Neural crest cell (in vitro differentiated cells): ENCODE data around the gene SNX9. TPM values are rescaled to one million over a fixed set of nuclear protein-coding genes. Genes with fewer than 3 reads are reported as not detected.

Experiments
- DNase-seq: peaks from one replicate; pipeline ENCODE4 v3.0.0; 2021; ENCODE audit warnings: low read depth, mixed read lengths, low spot score
- H3K27ac Mint-ChIP-seq: one replicate; pipeline ENCODE4 v1.8.0; 2021; ENCODE audit warnings: mild to moderate bottlenecking, mixed read lengths; ENCODE audit not compliant: unreplicated experiment
- H3K27me3 Mint-ChIP-seq: 2 replicates; pipeline ENCODE4 v1.8.0; 2021; ENCODE audit warnings: low read depth, mild to moderate bottlenecking, mixed read lengths
- H3K36me3 Mint-ChIP-seq: 2 replicates; pipeline ENCODE4 v1.8.0; 2021; ENCODE audit warnings: low read depth, mild to moderate bottlenecking, mixed read lengths
- H3K4me1 Mint-ChIP-seq: 2 replicates; pipeline ENCODE4 v1.8.0; 2021; ENCODE audit warnings: mixed read lengths
- H3K4me3 Mint-ChIP-seq: one replicate; pipeline ENCODE4 v1.8.0; 2021; ENCODE audit warnings: mild to moderate bottlenecking, mixed read lengths
- H3K9me3 Mint-ChIP-seq: 2 replicates; pipeline ENCODE4 v1.8.0; 2021; ENCODE audit warnings: mixed read lengths
- total RNA-seq: library from RNA; stranded (reverse); gene quantifications from 2 replicates; pipeline ENCODE4 v1.2.1, GENCODE V29; 2021
- TF ChIP-seq, protein P1 (sequence below): fragments of 200-600 bp; sonication (generic); conservative IDR thresholded peaks from 2 replicates; pipeline ENCODE4 v1.5.0; 2021; ENCODE audit warnings: antibody characterized with exemption, mild to moderate bottlenecking

Gene SNX9
- total RNA-seq, 1 donor from 2014 or later: 18.1 TPM

DNA sequence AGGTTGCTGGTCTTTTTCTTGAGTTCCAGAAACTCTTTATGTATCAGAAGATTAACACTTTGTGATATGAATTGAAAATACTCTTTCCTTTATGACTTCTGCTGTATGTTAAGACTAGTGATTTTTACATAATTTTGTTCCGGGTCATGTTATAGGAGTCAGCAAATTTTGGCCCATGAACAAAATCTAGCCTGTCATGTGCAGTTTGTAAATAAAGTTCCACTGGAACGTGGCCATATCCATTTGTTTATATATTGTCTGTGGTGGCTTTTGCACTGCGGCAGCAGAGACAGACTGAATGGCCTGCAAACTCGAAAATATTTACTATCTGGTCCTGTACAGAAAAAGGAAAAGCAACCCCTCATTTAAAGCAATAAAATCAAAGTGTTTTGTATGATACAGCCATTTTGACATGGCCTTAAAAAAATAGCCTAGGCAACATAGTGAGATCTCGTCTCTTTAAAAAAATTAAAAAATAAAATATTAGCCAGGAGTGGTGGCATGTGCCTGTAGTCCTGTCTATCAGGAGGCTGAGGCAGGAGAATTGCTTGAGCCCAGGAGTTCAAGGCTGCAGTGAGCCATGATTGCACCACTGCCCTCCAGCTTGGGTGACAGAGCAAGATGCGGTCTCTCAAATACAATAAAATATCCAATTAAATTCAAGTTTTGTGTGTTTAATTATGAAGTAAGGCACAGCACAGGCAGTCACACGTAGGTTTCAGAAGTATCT lies 36.9 kb downstream of the SNX9 start:
- peaks cover under 1% of the 10 kb centered on the region for H3K36me3 Mint-ChIP-seq
- no peak overlapping the region for H3K27ac Mint-ChIP-seq
- TF ChIP-seq, protein P1, sequence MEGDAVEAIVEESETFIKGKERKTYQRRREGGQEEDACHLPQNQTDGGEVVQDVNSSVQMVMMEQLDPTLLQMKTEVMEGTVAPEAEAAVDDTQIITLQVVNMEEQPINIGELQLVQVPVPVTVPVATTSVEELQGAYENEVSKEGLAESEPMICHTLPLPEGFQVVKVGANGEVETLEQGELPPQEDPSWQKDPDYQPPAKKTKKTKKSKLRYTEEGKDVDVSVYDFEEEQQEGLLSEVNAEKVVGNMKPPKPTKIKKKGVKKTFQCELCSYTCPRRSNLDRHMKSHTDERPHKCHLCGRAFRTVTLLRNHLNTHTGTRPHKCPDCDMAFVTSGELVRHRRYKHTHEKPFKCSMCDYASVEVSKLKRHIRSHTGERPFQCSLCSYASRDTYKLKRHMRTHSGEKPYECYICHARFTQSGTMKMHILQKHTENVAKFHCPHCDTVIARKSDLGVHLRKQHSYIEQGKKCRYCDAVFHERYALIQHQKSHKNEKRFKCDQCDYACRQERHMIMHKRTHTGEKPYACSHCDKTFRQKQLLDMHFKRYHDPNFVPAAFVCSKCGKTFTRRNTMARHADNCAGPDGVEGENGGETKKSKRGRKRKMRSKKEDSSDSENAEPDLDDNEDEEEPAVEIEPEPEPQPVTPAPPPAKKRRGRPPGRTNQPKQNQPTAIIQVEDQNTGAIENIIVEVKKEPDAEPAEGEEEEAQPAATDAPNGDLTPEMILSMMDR: no peak
- H3K27me3 Mint-ChIP-seq: no peaks in the 10 kb centered on the region
- no peak for DNase-seq
- H3K4me1 Mint-ChIP-seq: peaks cover 10% of the 10 kb centered on the region
- H3K9me3 Mint-ChIP-seq: no peaks in the 10 kb centered on the region
- H3K4me3 Mint-ChIP-seq: no peak overlapping the region

DNA sequence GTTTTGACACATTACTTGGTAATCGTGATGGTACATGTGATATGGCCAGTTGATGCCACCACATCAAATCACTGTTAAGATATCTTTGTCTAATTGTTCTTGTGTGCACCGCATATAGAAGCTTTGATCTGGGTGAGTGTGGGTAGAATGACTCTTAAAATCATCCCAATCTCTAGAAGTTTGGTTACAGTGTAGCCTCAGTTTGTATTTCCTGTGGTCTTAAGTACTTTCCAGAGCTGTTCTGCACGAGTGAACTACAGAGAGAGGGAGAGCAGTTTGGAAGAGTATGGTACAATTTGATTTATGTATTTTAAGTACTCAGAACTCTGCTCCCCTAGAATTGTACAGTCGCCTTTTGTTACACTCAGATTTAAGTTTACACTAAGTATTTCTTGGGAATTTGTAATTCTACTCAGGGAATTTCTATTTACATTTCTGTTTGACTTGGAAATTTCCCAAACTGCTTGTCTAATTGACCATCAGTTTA lies 37.5 kb downstream of the SNX9 start:
- Mint-ChIP-seq H3K27ac (no peak overlapping the region), H3K4me3 (no peak overlapping the region), H3K9me3 (no peaks in the 10 kb centered on the region)

DNA sequence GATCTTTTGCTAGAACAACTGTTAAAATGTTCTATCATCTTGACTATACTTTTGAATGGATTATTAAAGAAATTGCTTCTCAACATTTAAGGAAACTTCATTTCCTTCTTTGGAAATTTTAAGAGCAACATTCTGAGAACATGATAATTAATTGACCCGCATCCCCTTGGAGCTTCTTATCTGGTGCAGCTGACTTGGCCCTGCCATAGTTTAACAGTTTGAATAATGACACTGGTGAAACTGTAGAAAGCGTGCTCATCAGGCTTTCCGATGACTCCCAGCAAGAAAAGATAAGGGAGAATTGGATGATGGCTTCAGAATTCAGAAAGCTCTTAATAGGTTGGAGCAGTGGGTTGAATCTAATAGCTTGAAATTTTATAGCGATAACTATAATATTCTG lies 38.1 kb downstream of the SNX9 start:
- Mint-ChIP-seq H3K9me3 (no peaks in the 10 kb centered on the region), H3K4me1 (peaks cover 10% of the 10 kb centered on the region), H3K4me3 (no peak overlapping the region), H3K36me3 (no peaks in the 10 kb centered on the region), H3K27ac (no peak overlapping the region), H3K27me3 (no peaks in the 10 kb centered on the region)
- TF ChIP-seq, protein P1: no peak
- no peak for DNase-seq

More for the DNA sequence above, 37.5 kb downstream of the SNX9 start:
- TF ChIP-seq, protein P1: no peak
- DNase-seq: no peak
- no peaks in the 10 kb centered on the region for H3K36me3 Mint-ChIP-seq
- H3K4me1 Mint-ChIP-seq: peaks cover 10% of the 10 kb centered on the region
- no peaks in the 10 kb centered on the region for H3K27me3 Mint-ChIP-seq

DNA sequence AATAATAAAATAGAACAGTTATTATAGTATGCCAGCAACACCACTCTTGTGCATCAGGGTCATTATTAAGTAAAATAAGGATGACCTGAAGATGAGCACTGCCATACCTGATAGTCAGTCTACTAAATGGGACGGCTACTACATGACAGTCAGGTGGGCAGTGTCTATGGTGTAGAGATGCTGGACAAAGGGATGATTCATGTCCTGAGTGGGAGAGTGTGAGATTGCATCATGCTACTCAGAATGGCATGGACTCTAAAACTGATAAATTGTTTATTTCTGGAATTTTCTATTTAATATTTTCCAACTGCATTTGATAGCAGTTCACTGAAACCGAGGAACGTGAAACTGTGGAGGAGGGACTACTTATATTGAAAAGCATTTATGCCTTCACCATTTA lies 38.8 kb downstream of the SNX9 start:
- Mint-ChIP-seq H3K36me3 (no peaks in the 10 kb centered on the region), H3K4me3 (no peak overlapping the region), H3K27me3 (no peaks in the 10 kb centered on the region), H3K9me3 (no peaks in the 10 kb centered on the region), H3K4me1 (peaks cover 10% of the 10 kb centered on the region), H3K27ac (no peak overlapping the region)
- TF ChIP-seq, protein P1: no peak
- DNase-seq: no peak

DNA sequence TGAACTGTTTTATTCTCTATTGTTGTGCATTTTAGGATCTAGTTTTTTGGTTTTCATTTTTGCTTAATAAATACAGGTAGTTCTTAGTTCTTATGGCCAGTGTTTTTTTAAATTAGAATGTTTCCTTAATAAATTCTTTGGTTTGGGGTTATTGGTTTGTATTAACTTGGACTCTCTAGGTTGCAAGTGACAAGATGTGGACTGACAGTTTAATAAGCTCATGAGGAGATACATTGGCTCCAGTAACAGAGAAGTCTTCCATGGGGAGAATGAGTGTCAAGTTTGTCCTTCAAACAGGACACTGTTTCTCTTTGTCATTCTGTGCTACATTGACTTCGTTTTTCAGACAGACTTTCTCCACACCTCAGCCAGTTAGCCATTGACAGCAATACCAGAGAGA lies 39.7 kb downstream of the SNX9 start:
- Mint-ChIP-seq H3K27ac (no peak overlapping the region), H3K36me3 (no peaks in the 10 kb centered on the region), H3K4me1 (peaks cover 10% of the 10 kb centered on the region), H3K4me3 (no peak overlapping the region), H3K9me3 (no peaks in the 10 kb centered on the region), H3K27me3 (no peaks in the 10 kb centered on the region)
- TF ChIP-seq, protein P1: no peak
- DNase-seq: no peak
